Parathyroid adenoma (tissue), 2 donors: Measurements from ENCODE around the gene FKBP9.

Experiments
- H2AFZ ChIP-seq: fragments of 300-600 bp; sonication (generic); one replicate; pipeline ENCODE4 v1.7.0; 2017; ENCODE audit warnings: antibody characterized with exemption, mild to moderate bottlenecking
- H3K27ac ChIP-seq: fragments of 300-600 bp; sonication (generic); one replicate; pipeline ENCODE4 v1.7.0; 2017
- H3K27me3 ChIP-seq: fragments of 300-600 bp; sonication (generic); one replicate; pipeline ENCODE4 v1.7.0; 2017; ENCODE audit warnings: low read length; ENCODE audit not compliant: control insufficient read depth, insufficient read depth
- H3K36me3 ChIP-seq: fragments of 300-600 bp; sonication (generic); one replicate; pipeline ENCODE4 v1.7.0; 2017; ENCODE audit warnings: low read length; ENCODE audit not compliant: control insufficient read depth, insufficient read depth
- H3K4me1 ChIP-seq: fragments of 300-600 bp; sonication (generic); one replicate; pipeline ENCODE4 v1.7.0; 2017; ENCODE audit warnings: control low read depth
- H3K4me2 ChIP-seq: fragments of 300-600 bp; sonication (generic); one replicate; pipeline ENCODE4 v1.7.0; 2017; ENCODE audit warnings: low read length
- H3K4me3 ChIP-seq: fragments of 300-600 bp; sonication (generic); one replicate; pipeline ENCODE4 v1.7.0; 2017; ENCODE audit warnings: low read depth, low read length
- H3K79me2 ChIP-seq: fragments of 300-600 bp; sonication (generic); one replicate; pipeline ENCODE4 v1.7.0; 2017; ENCODE audit warnings: control low read depth
- H3K9ac ChIP-seq: fragments of 300-600 bp; sonication (generic); one replicate; pipeline ENCODE4 v1.7.0; 2017; ENCODE audit warnings: mild to moderate bottlenecking
- H3K9me3 ChIP-seq: fragments of 300-600 bp; sonication (generic); one replicate; pipeline ENCODE4 v1.7.0; 2017; ENCODE audit warnings: low read length; ENCODE audit not compliant: control insufficient read depth
- TF ChIP-seq, protein P1 (sequence below): fragments of 300-600 bp; sonication (generic); IDR thresholded peaks from one replicate; pipeline ENCODE4 v1.7.0; 2017; ENCODE audit warnings: antibody characterized with exemption, mild to moderate bottlenecking
- donor health status: primary hyperparathyroidism.

The FKBP9 gene

DNA sequence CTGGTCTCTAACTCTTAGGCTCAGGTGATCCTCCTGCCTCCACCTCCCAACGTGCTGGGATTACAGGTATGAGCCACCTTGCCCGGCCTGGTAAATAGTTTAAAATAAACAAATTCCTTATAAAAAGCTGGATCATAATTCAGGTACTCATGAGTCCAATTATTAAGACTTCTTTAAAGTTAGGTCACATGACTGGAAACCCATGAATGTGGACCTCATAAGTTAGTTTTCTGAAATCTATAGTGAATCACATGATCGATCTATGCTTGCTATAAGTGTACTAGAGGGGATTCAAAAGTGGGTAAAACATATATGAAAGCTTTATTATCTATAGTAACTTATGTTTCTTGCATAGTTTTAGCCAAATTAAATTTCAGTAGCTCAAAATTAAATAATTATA lies 91.0 kb downstream of the FKBP9 start:
- Histone ChIP-seq H3K79me2 (peaks cover 13% of the 10 kb centered on the region), H3K36me3 (no peaks in the 10 kb centered on the region), H3K9ac (no peak overlapping the region), H3K4me2 (no peak overlapping the region), H3K27ac (no peak overlapping the region), H2AFZ (no peak overlapping the region), H3K9me3 (no peaks in the 10 kb centered on the region), H3K4me3 (no peak overlapping the region), H3K27me3 (no peaks in the 10 kb centered on the region), H3K4me1 (peaks cover 6% of the 10 kb centered on the region)
- TF ChIP-seq, protein P1, sequence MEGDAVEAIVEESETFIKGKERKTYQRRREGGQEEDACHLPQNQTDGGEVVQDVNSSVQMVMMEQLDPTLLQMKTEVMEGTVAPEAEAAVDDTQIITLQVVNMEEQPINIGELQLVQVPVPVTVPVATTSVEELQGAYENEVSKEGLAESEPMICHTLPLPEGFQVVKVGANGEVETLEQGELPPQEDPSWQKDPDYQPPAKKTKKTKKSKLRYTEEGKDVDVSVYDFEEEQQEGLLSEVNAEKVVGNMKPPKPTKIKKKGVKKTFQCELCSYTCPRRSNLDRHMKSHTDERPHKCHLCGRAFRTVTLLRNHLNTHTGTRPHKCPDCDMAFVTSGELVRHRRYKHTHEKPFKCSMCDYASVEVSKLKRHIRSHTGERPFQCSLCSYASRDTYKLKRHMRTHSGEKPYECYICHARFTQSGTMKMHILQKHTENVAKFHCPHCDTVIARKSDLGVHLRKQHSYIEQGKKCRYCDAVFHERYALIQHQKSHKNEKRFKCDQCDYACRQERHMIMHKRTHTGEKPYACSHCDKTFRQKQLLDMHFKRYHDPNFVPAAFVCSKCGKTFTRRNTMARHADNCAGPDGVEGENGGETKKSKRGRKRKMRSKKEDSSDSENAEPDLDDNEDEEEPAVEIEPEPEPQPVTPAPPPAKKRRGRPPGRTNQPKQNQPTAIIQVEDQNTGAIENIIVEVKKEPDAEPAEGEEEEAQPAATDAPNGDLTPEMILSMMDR: no peak

DNA sequence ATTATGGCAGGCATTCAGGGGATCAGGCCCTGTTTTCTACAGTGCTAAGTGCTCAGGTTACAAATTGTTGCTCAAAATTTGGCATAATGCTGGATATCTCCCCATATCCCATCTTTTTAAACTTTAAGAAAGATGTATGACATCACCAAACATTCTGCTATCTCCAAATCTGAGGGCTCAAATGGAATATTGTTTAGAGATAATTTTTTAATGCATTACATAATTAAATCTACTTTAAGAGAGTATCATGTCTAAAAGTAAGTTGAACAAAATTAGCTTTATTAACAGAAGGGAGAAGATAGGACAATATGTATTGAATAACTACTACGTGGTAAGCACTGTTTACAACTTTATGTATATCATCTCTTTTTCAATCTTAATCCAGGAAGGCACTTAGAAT lies 91.5 kb downstream of the FKBP9 start:
- Histone ChIP-seq H3K4me1 (peaks cover 6% of the 10 kb centered on the region), H3K79me2 (peaks cover 18% of the 10 kb centered on the region), H3K27ac (no peak overlapping the region), H3K27me3 (no peaks in the 10 kb centered on the region), H3K9me3 (no peaks in the 10 kb centered on the region), H3K36me3 (no peaks in the 10 kb centered on the region), H3K4me2 (no peak overlapping the region), H3K4me3 (no peak overlapping the region), H2AFZ (no peak overlapping the region), H3K9ac (no peak overlapping the region)
- TF ChIP-seq, protein P1: no peak

DNA sequence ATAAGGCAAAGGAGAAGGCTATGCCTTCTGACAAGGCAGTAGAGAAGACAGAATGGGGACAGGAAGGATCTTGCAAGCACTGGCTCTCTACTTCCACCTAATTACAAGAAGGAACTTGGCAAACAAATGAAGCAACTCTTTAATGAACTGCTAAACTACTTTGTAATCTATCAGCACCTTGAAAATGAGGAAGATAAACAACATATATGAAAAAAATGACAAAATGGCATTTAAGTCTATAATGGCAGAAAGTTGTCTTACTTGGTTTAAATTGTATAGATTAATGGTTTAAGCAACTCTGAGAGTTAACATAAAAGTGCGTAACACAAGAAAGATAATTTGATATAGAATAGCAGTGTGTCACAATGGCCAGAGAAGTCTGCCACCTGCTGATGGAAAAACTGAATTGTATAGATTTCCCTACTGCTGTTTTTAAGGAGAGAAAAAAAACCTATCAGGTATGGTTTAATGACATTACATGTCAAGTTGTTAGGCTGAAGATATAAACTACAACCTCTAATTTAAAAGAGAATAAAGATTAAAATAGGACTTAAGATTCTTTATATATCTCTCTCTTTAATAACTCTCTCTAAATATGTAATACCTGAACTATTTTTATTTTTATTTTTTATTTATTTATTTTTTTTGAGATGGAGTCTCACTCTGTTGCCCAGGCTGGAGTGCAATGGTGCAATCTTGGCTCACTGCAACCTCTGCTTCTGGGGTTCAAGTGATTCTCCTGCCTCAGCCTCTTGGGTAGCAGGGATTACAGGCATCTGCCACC lies 93.5 kb downstream of the FKBP9 start:
- H3K4me1 ChIP-seq: peaks cover 6% of the 10 kb centered on the region
- TF ChIP-seq, protein P1: peak; percentile 45
- no peaks in the 10 kb centered on the region for H3K9me3 ChIP-seq
- no peaks in the 10 kb centered on the region for H3K27me3 ChIP-seq
- no peak overlapping the region for H2AFZ ChIP-seq
- peaks cover 30% of the 10 kb centered on the region for H3K79me2 ChIP-seq
- H3K36me3 ChIP-seq: no peaks in the 10 kb centered on the region
- H3K27ac ChIP-seq: no peak overlapping the region
- peak overlapping the region; percentile 1 for H3K4me2 ChIP-seq
- H3K4me3 ChIP-seq: no peak overlapping the region
- H3K9ac ChIP-seq: no peak overlapping the region

DNA sequence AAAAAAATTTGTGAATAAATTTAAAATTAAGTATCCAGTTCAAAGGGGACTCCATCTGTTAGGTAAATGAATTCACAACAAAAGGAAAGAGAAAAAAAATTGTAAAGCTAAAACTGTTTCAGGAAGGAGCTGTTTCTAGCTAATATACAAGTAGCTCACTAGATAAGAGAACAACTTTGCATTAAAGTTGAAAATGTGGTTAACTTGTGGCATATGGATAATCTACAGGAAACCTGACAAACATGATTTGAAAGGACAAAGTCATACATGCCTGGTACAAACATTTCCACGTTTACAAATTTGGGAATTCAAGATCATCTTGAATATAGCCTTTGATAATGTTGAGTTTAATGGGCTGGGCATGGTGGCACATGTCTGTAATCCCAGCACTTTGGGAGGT lies 96.5 kb downstream of the FKBP9 start:
- H3K4me3 ChIP-seq: no peak overlapping the region
- TF ChIP-seq, protein P1: no peak
- no peaks in the 10 kb centered on the region for H3K9me3 ChIP-seq
- no peak overlapping the region for H2AFZ ChIP-seq
- peaks cover 6% of the 10 kb centered on the region for H3K4me1 ChIP-seq
- H3K36me3 ChIP-seq: no peaks in the 10 kb centered on the region
- H3K27ac ChIP-seq: no peak overlapping the region
- H3K79me2 ChIP-seq: peaks cover 44% of the 10 kb centered on the region
- H3K4me2 ChIP-seq: no peak overlapping the region
- H3K9ac ChIP-seq: no peak overlapping the region
- no peaks in the 10 kb centered on the region for H3K27me3 ChIP-seq
